Measurements from ENCODE around the gene WNT7B.

WNT7B gene

DNA sequence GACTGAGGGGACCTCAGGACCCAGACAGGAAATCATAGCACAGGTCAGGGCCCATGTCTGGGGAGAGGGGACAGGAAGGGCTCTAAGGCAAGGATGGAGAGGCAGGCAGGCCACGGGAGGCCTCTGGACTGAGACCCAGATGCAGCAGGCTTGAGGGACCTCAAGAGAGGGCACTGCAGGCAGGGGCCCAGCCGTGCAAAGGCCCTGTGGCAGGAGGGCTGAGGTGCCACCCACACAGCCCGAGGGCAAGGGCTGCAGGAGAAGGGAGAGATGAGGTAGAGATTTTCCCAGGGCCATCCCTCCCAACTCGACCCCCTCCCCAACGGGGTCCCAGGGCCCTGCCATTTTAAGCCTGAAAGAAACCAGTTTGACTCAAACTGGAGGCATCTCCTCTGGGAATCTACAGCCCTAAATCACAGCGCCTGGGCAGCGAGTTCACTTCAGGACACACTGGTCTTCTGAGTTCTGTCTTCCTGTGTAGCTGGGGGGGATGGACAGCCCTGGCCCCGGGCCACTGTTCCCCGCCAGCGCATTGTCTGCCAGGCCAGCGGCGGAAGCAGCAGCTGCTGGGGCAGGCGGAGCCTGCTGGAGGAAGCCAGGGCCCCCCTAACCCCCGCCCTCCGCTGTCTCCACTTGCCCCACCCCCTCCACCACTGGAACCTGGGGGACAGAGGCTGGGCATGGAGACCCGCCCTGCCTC lies 20.3 kb upstream of the WNT7B start:
- no peak for DNase-seq (ENCODE audit: low spot score)
- TF ChIP-seq, protein P1, sequence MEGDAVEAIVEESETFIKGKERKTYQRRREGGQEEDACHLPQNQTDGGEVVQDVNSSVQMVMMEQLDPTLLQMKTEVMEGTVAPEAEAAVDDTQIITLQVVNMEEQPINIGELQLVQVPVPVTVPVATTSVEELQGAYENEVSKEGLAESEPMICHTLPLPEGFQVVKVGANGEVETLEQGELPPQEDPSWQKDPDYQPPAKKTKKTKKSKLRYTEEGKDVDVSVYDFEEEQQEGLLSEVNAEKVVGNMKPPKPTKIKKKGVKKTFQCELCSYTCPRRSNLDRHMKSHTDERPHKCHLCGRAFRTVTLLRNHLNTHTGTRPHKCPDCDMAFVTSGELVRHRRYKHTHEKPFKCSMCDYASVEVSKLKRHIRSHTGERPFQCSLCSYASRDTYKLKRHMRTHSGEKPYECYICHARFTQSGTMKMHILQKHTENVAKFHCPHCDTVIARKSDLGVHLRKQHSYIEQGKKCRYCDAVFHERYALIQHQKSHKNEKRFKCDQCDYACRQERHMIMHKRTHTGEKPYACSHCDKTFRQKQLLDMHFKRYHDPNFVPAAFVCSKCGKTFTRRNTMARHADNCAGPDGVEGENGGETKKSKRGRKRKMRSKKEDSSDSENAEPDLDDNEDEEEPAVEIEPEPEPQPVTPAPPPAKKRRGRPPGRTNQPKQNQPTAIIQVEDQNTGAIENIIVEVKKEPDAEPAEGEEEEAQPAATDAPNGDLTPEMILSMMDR (IDR thresholded peaks at IDR 0.05; ENCODE audit: extremely low read depth, missing control alignments) = no peak

DNA sequence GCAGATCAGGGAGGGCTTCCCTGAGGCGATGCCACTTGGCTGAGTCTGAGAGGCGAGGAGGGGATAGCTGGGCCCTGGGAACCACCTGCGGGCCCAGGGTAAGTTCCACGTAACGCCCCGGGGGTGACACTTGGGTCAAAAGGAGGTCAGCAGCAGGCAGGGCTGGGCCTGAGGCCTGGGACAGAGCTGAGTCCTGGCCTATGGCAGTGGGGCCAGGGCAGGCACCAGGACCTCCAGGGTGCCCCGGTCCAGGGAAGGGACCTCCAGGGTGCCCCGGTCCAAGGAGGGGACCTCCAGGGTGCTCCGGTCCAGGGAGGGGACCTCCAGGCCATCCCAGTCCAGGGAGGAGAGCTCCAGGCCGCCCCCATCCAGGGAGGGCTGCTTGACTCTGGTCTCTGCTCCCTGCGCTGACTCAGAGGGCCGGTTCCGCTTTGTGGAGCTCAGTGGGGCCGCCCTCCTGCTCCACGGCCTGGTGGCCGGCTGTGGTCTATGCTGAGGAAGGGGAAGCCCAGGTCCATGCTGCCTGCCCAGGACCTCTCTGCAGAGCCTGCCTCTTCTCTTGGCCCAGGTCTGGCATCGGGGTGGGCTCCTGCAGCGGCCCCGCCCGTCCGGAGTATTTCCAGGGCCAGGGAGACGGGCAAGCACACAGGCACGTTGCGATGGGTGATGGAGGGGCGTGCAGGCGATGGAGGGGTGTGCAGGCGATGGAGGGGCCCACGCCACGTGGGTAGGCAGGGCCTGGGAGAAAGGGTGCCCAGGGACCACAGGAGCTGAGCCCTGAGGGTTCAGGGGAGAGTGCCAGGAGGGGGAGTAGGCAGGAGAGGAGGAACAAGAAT lies 19.5 kb upstream of the WNT7B start:
- TF ChIP-seq, protein P1 (IDR thresholded peaks at IDR 0.05; ENCODE audit: extremely low read depth, missing control alignments) = no peak
- no peak for DNase-seq (ENCODE audit: low spot score)

DNA sequence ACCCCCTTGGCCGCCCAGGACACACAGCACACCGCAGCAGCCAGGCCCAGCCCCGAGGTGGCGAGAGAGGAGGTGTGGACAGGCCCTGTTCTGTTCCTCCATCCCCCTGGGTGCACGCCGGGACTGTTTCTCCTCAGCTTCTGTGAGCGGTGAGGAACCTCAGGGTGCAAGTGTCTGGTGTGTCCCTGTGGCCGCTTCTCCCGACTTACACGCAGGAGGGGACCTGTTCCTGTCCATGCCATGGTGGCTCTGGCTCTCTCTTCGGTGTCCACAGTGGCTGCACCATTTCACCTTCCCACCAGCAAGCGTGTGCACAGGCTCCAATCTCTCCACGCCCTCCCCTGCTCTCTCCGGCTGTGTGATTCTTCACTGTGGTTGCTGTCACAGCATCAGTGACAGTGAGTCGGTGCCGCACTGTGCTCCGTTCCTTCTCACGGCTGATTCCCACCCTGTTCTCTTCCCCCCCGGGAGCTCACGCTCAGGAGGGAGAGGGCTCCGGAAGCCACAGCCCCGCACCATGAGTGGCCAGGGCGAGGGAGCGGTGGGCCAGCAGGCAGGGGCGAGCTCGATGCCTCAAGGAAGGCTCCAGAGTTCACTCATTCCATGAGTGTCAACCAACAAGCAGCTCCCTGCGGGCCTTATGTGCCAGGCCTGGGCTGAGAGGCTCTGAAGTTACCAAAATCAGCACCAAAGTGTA lies 18.6 kb upstream of the WNT7B start:
- TF ChIP-seq, protein P1 (IDR thresholded peaks at IDR 0.05; ENCODE audit: extremely low read depth, missing control alignments) = no peak

DNA sequence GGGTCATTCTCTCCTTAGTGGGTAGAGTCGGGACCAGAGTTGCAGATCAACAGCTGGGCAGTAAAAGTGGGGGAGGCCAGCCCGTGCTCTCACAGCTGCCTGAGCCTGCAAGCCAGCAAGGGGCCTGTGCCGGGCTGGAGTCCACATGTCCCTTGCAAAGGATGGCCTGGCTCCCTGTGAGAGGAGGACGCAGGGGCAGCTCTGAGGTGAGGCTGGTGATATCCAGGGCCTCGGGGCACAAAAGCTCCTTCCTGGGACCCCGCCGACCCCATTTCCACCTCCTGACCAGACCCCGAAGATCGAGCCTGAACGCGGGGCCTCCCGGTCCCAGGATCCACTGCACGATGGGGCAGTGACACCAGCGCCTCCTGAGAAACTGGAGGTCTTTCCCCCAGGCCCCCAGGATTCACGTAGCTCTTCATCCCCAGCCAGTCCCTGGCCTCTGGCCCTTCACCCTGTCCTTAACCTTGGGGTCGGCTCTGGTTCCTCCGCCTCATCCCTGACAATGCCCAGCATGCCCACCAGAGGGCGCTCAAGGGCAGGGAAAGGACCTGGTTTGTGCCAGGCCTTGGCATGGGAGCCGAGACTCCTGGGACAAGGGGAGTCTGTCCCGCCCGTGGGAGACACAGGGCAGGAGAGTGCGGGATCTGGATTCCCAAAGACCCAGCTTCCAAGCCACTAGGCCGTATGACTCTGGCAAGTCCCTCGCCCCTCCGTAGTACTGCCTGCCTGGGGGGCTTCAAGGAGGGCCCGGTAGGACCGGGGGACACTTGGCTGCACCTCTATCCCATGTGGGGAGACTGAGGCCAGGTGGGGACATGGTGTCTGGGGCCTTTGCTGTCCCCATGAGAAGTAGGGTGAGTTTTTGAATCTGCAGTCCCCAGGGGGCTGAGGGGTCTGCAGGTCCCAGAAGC lies 17.8 kb upstream of the WNT7B start:
- TF ChIP-seq, protein P1 (IDR thresholded peaks at IDR 0.05; ENCODE audit: extremely low read depth, missing control alignments) = peak; percentile 88
- DNase-seq (ENCODE audit: low spot score) = peak; percentile 79

More for the DNA sequence above, 18.6 kb upstream of the WNT7B start:
- DNase-seq (ENCODE audit: low spot score) = no peak

DNA sequence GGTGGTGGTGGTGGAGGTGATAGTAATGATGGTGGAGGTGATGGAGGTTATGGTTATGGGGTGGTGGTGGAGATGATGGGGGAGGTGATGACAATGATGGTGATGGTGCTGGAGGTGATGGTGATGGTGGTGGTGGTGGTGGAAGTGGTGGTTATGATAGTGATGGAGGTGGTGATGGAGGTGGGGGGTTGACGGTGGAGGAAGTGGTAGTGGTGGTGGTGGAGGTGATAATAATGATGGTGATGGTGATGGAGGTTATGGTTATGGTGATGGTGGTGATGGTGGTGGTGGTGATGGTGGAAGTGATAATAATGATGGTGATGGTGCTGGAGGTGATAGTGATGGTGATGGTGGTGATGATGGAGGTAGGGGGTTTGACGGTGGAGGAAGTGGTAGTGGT lies 16.9 kb upstream of the WNT7B start:
- no peak for DNase-seq (ENCODE audit: low spot score)
- TF ChIP-seq, protein P1 (IDR thresholded peaks at IDR 0.05; ENCODE audit: extremely low read depth, missing control alignments) = no peak

DNA sequence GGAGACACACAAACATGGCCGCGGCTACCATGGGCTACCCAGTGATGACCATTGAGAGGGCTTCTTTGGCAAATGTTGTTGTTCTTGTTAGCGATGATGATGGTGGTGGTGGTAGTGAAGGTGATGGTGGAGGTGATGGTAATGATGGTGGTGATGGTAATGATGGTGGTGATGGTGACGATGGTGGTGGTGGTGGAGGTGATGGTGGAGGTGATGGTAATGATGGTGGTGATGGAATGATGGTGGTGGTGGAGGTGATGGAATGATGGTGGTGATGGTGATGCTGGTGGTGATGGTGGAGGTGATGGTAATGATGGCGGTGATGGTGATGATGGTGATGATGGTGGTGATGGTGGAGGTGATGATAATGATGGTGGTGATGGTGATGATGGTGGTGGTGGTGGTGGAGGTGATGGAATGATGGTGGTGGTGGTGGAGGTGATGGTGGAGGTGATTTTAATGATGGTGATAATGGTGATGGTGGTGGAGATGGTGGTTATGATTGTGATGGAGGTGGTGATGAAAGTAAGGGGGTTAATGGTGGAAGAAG lies 16.3 kb upstream of the WNT7B start:
- no peak for DNase-seq (ENCODE audit: low spot score)
- TF ChIP-seq, protein P1 (IDR thresholded peaks at IDR 0.05; ENCODE audit: extremely low read depth, missing control alignments) = no peak

Data from GM20000 (cell line).